Mucosa of rectum (tissue), 2 donors: Measurements from ENCODE around the gene ABCC5.
A peak's percentile ranks its signal among the peaks of the same experiment; 100 is the strongest.
"Not testable (repeated sequence)": the region's sequence is repeated elsewhere in the genome, so short reads cannot be mapped to it uniquely, and the experiment has no call there.

Experiments
- H3K27ac ChIP-seq, 2 donors: one replicate each; pipeline ENCODE4 v1.7.0; 2013; ENCODE audit warnings: inconsistent platforms in 2 of 2, low read depth in 2 of 2, low read length in 2 of 2
- H3K27me3 ChIP-seq, 2 donors: one replicate each; pipeline ENCODE4 v1.7.0; 2013; ENCODE audit warnings: low read length in 2 of 2; ENCODE audit not compliant: control insufficient read depth in 2 of 2, insufficient read depth in 2 of 2
- H3K36me3 ChIP-seq, 2 donors: one replicate each; pipeline ENCODE4 v1.7.0; 2013; ENCODE audit warnings: low read length in 2 of 2; ENCODE audit not compliant: control insufficient read depth in 2 of 2, insufficient read depth in 2 of 2
- H3K4me1 ChIP-seq, 2 donors: one replicate each; pipeline ENCODE4 v1.7.0; 2013; ENCODE audit warnings: low read length in 2 of 2, mild to moderate bottlenecking in 1 of 2; ENCODE audit not compliant: control insufficient read depth in 2 of 2, insufficient read depth in 2 of 2
- H3K4me3 ChIP-seq, 2 donors: one replicate each; pipeline ENCODE4 v1.7.0; 2013; ENCODE audit warnings: low read length in 2 of 2
- H3K9ac ChIP-seq, 2 donors: one replicate each; pipeline ENCODE4 v1.7.0; 2013; ENCODE audit warnings: low read length in 2 of 2, low read depth in 1 of 2, mild to moderate bottlenecking in 1 of 2
- H3K9me3 ChIP-seq, 2 donors: one replicate each; pipeline ENCODE4 v1.7.0; 2013; ENCODE audit warnings: low read length in 2 of 2; ENCODE audit not compliant: control insufficient read depth in 2 of 2
- donor health status: healthy.
- donor health status: Normal muscosa, but diverticular disease.

ABCC5 gene

GRCh38 chr3:184016811-184017671 is 643 bp downstream of the ABCC5 start:
- no peaks in the 10 kb centered on the region for H3K36me3 ChIP-seq
- peak overlapping the region; percentile 96 to 99 for H3K4me3 ChIP-seq
- no peaks in the 10 kb centered on the region for H3K9me3 ChIP-seq
- no peaks in the 10 kb centered on the region for H3K27me3 ChIP-seq
- peak overlapping the region; percentile 78 to 84 for H3K9ac ChIP-seq
- peaks cover 12 to 35% of the 10 kb centered on the region in 2 donors for H3K4me1 ChIP-seq
- H3K27ac ChIP-seq: peak overlapping the region; percentile 69 to 77

DNA sequence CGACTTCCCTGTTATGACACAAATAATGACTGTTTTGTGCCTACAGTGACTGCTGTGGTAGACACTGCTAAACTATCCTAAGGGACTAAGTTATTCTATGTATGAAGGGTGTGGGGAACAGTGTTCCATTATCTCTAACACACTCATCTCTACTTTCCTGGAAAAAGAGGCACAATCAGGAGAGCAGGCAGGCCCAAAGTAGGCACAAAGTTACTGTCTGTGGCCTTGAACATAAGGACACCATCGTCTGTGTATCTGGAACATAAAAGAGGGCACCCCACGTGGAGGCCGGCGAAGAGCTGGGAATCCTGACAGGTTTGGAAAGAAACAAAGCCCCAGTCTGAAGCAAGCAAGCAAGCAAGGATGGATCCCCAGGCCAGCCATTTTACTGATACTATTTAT is 1.5 kb downstream of the ABCC5 start:
- Histone ChIP-seq H3K27ac (peak overlapping the region; percentile 27 to 42), H3K4me3 (peak overlapping the region; percentile 9 to 99), H3K27me3 (no peaks in the 10 kb centered on the region), H3K9ac (peak overlapping the region in 1 of 2 donors; percentile 14), H3K4me1 (peaks cover 12 to 39% of the 10 kb centered on the region in 2 donors), H3K36me3 (no peaks in the 10 kb centered on the region), H3K9me3 (no peaks in the 10 kb centered on the region)

DNA sequence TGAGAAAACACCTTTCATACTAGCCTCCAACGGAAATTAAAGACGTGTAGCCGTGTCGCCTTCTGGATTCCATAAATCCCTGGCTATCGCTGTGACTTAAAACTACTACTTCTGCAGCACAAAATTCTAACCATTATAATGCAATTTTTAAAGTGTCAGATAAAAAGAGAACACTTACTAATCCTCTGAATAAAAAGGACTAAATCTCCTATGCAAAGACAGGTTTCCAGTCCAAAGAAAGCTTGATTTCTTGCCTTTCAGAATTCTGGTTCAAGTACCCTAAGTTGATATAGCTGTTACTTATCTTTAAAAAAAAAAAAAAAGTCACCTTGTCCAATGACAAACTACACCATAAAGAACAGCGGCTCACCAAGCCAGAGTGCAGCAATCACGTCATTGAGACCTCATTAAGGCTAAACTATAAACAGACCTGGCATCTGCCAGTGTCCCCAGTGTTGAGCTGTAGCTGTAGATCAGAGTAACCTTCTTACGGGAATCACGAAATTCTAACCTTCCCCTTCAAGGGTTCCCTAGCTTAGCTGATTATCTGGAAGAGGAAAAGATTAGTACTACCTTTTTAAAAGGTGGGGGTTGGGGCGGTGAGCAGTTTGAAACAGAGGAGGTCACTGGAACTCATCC is 2.2 kb downstream of the ABCC5 start:
- no peaks in the 10 kb centered on the region for H3K27me3 ChIP-seq
- H3K9me3 ChIP-seq: no peaks in the 10 kb centered on the region
- no peaks in the 10 kb centered on the region for H3K36me3 ChIP-seq
- H3K27ac ChIP-seq: peak overlapping the region; percentile 27 to 42
- H3K4me1 ChIP-seq: peaks cover 12 to 39% of the 10 kb centered on the region in 2 donors
- peak overlapping the region; percentile 9 to 27 for H3K4me3 ChIP-seq
- peak overlapping the region; percentile 2 to 14 for H3K9ac ChIP-seq

GRCh38 chr3:184011937-184012889 is 5.5 kb downstream of the ABCC5 start:
- peak overlapping the region in 1 of 2 donors; percentile 17 for H3K4me3 ChIP-seq
- H3K27me3 ChIP-seq: no peaks in the 10 kb centered on the region
- H3K9me3 ChIP-seq: no peaks in the 10 kb centered on the region
- peak overlapping the region; percentile 49 to 55 for H3K27ac ChIP-seq
- peaks cover 16 to 40% of the 10 kb centered on the region in 2 donors for H3K4me1 ChIP-seq
- peaks cover 2 to 4% of the 10 kb centered on the region in 2 donors for H3K36me3 ChIP-seq
- H3K9ac ChIP-seq: peak overlapping the region in 1 of 2 donors; percentile 26

DNA sequence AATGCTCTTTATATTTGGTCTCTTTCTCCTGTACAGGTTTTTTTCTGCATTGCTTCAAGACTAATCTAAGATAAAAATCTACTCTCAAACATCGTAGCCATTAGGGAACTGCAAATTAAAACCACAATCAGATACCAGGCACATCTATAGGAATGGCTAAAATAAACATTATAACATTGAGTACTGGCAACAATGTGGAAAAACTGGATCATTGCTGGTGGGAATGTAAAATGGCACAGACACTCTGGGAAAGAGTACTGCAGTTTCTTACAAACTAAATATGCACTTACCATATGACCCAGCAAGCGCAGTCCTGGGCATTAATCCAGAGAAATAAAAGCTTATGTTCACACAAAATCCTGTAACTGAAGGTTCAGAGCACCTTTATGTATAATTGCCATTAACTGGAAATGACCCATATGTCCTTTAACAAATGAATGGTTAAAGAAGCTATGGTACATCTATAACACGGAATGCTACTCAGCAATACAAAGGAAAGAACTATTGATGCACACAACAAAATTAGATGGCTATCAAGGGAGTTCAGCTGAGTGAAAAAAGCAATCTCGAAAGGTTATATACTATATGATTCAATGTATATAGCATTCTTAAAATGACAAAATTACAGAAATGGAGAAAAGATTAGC is 6.3 kb downstream of the ABCC5 start:
- Histone ChIP-seq H3K27ac (no peak overlapping the region), H3K36me3 (peaks cover 2 to 4% of the 10 kb centered on the region in 2 donors), H3K4me1 (peaks cover 11 to 37% of the 10 kb centered on the region in 2 donors), H3K4me3 (no peak overlapping the region), H3K27me3 (no peaks in the 10 kb centered on the region), H3K9ac (no peak overlapping the region), H3K9me3 (no peaks in the 10 kb centered on the region)

GRCh38 chr3:184008161-184008560 is 9.5 kb downstream of the ABCC5 start:
- Histone ChIP-seq H3K4me1 (peaks cover 7 to 34% of the 10 kb centered on the region in 2 donors), H3K9me3 (no peaks in the 10 kb centered on the region), H3K4me3 (no peak overlapping the region), H3K9ac (no peak overlapping the region), H3K36me3 (peaks cover 2 to 4% of the 10 kb centered on the region in 2 donors), H3K27ac (no peak overlapping the region), H3K27me3 (no peaks in the 10 kb centered on the region)

DNA sequence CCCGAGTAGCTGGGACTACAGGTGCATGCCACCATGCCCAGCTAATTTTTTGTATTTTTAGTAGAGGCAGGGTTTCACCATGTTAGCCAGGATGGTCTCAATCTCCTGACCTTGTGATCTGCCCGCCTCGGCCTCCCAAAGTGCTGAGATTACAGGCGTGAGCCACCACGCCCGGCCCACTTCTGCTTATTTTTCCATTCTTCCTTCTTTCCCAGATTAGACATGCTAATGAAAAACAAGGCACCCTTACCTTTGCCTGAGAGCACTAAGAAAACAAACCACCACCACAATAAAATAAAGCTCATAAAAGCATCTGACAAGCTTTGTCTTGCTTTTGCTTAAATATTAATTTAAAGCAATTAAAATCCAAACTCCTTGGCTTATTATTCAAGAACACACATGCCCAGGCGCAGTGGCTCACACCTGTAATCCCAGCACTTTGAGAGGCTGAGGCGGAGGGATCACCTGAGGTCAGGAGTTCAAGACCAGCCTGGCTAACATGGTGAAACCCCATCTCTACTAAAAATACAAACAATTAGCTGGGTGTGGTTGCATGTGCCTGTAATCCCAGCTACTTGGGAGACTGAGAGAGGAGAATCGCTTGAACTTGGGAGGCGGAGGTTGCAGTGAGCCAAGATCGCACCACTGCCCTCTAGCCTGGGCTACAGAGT is 10.4 kb downstream of the ABCC5 start:
- not testable (repeated sequence) for H3K27me3 ChIP-seq, H3K9ac ChIP-seq, H3K4me3 ChIP-seq, H3K36me3 ChIP-seq, H3K9me3 ChIP-seq
- peak overlapping the region; percentile 61 to 79 for H3K27ac ChIP-seq
- H3K4me1 ChIP-seq: peaks cover 7 to 28% of the 10 kb centered on the region in 2 donors

DNA sequence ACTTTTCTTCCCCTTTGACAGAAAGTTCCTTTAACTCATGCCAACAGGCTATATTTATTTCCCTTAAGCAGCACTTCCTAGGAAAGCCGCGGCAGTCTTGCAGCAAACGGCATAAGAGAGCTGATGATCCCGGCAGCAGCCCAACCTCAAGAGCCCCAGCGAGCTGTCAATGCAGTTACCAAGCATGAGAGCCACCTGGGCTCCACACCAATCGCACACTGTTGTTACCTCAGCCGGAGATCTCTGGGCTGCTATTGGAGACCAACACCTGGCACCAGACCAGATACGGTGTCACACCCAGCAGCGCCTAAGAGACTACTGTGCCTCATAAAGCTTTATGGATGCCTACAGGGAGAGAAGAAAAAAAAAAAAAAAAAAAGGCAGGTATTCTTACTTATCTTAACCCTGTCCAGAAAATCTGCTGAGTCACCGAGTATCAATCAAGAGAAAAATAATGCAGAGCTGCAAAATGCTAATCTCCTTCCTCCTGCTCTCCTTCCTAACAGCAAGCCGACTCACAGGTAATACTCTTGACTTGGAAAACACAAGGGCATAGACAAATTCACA is 11.7 kb downstream of the ABCC5 start:
- Histone ChIP-seq H3K27me3 (no peaks in the 10 kb centered on the region), H3K36me3 (peaks cover 2 to 4% of the 10 kb centered on the region in 2 donors), H3K9me3 (no peaks in the 10 kb centered on the region), H3K27ac (peak overlapping the region; percentile 61 to 79), H3K4me1 (peaks cover 7 to 24% of the 10 kb centered on the region in 2 donors), H3K4me3 (peak overlapping the region in 1 of 2 donors; percentile 4), H3K9ac (peak overlapping the region in 1 of 2 donors; percentile 47)

- Histone ChIP-seq H3K4me1 (peaks cover 7 to 24% of the 10 kb centered on the region in 2 donors), H3K27me3 (no peaks in the 10 kb centered on the region), H3K27ac (no peak overlapping the region), H3K36me3 (peaks cover 2 to 5% of the 10 kb centered on the region in 2 donors), H3K9ac (no peak overlapping the region), H3K4me3 (no peak overlapping the region), H3K9me3 (no peaks in the 10 kb centered on the region)
Measured at GRCh38 chr3:184004476-184004875, 13.2 kb downstream of the ABCC5 start.
